ENCODE measurements around the gene EVPL. TPM values are rescaled to one million over a fixed set of nuclear protein-coding genes. Genes with fewer than 3 reads are reported as not detected.

Gene EVPL
- total and polyA plus RNA-seq, 2 of the 13 experiments (the other 11 are each of a cell fraction or from before 2014, with no cell fraction given), result 2.1 to 8.2 TPM

DNA sequence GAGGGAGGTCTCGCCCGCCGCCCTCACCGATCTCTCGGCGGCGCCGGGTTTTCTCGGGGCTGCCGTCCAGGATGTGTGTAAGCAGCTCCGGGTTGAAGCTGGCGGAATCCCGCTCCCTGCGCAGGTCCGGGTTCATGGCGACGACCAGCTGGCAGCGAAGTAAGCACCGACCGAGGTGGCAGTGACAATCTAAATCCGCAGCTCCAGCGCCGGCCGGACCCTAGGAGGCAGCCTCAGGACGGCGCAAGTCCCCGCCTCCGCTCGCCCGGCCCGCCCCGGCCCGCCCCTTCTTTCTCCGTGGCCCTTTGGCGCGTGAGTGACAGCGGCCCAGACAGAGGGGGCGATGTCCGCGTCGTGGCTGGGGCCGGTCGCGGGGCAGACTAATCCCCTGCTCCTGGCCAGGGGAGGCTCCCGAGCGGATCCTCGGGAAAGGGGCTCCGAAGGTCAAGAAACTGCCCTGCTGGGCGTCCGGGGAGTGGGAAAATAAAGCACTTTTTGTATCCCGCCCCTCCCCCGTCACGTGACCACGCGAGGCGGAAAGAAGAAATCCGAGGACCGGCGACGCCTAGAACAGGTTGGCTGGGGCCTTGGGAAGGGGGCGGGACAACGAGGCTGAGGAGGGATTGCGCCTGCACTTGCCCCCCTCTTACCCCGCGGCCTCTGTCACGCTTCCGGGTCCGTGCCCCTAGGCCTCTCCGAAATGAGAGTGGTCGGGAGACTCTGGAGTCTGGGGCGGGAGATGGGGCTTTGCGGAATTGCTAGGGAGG is 48.0 kb downstream of the EVPL start, which contains the start of the genes ACOX1 and TEN1 (continued):
- 0 out of 2 replicates have a peak, but pooled peaks have one; percentile 26 for TF ChIP-seq DNMT3B (CRISPR knock-in tag; conservative IDR thresholded peaks at IDR 0.05)
- TF ChIP-seq PRPF4 (IDR thresholded peaks at IDR 0.05; ENCODE audit: low read depth, low read length, poor library complexity, severe bottlenecking), result no peak
- TF ChIP-seq, protein P1, sequence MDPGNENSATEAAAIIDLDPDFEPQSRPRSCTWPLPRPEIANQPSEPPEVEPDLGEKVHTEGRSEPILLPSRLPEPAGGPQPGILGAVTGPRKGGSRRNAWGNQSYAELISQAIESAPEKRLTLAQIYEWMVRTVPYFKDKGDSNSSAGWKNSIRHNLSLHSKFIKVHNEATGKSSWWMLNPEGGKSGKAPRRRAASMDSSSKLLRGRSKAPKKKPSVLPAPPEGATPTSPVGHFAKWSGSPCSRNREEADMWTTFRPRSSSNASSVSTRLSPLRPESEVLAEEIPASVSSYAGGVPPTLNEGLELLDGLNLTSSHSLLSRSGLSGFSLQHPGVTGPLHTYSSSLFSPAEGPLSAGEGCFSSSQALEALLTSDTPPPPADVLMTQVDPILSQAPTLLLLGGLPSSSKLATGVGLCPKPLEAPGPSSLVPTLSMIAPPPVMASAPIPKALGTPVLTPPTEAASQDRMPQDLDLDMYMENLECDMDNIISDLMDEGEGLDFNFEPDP (CRISPR knock-in tag; conservative IDR thresholded peaks at IDR 0.05), result no peak
- peak; percentile 70; the same call in 1 of the 2 replicates for TF ChIP-seq SSRP1 (CRISPR knock-in tag; IDR thresholded peaks at IDR 0.05)
- TF ChIP-seq LCORL (IDR thresholded peaks at IDR 0.05), result 0 out of 2 replicates have a peak, but pooled peaks have one; percentile 41
- TF ChIP-seq LCORL (CRISPR knock-in tag; IDR thresholded peaks at IDR 0.05), result peak; percentile 89
- TF ChIP-seq ZNF224 (CRISPR knock-in tag; IDR thresholded peaks at IDR 0.05), result peak; percentile 47; the same call in 1 of the 2 replicates
- TF ChIP-seq GABPB1 (CRISPR knock-in tag; IDR thresholded peaks at IDR 0.05), result peak; percentile 90
- TF ChIP-seq, protein P2, sequence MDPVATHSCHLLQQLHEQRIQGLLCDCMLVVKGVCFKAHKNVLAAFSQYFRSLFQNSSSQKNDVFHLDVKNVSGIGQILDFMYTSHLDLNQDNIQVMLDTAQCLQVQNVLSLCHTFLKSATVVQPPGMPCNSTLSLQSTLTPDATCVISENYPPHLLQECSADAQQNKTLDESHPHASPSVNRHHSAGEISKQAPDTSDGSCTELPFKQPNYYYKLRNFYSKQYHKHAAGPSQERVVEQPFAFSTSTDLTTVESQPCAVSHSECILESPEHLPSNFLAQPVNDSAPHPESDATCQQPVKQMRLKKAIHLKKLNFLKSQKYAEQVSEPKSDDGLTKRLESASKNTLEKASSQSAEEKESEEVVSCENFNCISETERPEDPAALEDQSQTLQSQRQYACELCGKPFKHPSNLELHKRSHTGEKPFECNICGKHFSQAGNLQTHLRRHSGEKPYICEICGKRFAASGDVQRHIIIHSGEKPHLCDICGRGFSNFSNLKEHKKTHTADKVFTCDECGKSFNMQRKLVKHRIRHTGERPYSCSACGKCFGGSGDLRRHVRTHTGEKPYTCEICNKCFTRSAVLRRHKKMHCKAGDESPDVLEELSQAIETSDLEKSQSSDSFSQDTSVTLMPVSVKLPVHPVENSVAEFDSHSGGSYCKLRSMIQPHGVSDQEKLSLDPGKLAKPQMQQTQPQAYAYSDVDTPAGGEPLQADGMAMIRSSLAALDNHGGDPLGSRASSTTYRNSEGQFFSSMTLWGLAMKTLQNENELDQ (CRISPR knock-in tag; IDR thresholded peaks at IDR 0.05; ENCODE audit: borderline replicate concordance), result no peak
- peak; percentile 98 for TF ChIP-seq HDAC1 (CRISPR knock-in tag; IDR thresholded peaks at IDR 0.05)
- TF ChIP-seq CEBPB (IDR thresholded peaks at IDR 0.05; ENCODE audit: borderline replicate concordance, low read depth, low read length), result no peak
- TF ChIP-seq, protein P3, sequence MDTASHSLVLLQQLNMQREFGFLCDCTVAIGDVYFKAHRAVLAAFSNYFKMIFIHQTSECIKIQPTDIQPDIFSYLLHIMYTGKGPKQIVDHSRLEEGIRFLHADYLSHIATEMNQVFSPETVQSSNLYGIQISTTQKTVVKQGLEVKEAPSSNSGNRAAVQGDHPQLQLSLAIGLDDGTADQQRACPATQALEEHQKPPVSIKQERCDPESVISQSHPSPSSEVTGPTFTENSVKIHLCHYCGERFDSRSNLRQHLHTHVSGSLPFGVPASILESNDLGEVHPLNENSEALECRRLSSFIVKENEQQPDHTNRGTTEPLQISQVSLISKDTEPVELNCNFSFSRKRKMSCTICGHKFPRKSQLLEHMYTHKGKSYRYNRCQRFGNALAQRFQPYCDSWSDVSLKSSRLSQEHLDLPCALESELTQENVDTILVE (CRISPR knock-in tag; IDR thresholded peaks at IDR 0.05), result peak; percentile 88; the same call in 1 of the 2 replicates
- no peak; the same call in none of the 2 replicates for TF ChIP-seq KLF9 (CRISPR knock-in tag; IDR thresholded peaks at IDR 0.05; ENCODE audit: low read depth)
- peak; percentile 91; the same call in 1 of the 2 replicates for TF ChIP-seq ZNF350 (CRISPR knock-in tag; IDR thresholded peaks at IDR 0.05; ENCODE audit: borderline replicate concordance, low read depth)
- TF ChIP-seq, protein P4, sequence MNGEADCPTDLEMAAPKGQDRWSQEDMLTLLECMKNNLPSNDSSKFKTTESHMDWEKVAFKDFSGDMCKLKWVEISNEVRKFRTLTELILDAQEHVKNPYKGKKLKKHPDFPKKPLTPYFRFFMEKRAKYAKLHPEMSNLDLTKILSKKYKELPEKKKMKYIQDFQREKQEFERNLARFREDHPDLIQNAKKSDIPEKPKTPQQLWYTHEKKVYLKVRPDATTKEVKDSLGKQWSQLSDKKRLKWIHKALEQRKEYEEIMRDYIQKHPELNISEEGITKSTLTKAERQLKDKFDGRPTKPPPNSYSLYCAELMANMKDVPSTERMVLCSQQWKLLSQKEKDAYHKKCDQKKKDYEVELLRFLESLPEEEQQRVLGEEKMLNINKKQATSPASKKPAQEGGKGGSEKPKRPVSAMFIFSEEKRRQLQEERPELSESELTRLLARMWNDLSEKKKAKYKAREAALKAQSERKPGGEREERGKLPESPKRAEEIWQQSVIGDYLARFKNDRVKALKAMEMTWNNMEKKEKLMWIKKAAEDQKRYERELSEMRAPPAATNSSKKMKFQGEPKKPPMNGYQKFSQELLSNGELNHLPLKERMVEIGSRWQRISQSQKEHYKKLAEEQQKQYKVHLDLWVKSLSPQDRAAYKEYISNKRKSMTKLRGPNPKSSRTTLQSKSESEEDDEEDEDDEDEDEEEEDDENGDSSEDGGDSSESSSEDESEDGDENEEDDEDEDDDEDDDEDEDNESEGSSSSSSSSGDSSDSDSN (CRISPR knock-in tag; IDR thresholded peaks at IDR 0.05), result peak; percentile 88; the same call in 1 of the 2 replicates
- TF ChIP-seq TEAD3 (CRISPR knock-in tag; optimal IDR thresholded peaks at IDR 0.05; ENCODE audit: borderline replicate concordance), result peak; percentile 39
- no peak for TF ChIP-seq ZNF619 (CRISPR knock-in tag; IDR thresholded peaks at IDR 0.05)
- no peak; the same call in 1 of the 2 replicates for TF ChIP-seq ZNF253 (CRISPR knock-in tag; IDR thresholded peaks at IDR 0.05; ENCODE audit: borderline replicate concordance)
- TF ChIP-seq, protein P5, sequence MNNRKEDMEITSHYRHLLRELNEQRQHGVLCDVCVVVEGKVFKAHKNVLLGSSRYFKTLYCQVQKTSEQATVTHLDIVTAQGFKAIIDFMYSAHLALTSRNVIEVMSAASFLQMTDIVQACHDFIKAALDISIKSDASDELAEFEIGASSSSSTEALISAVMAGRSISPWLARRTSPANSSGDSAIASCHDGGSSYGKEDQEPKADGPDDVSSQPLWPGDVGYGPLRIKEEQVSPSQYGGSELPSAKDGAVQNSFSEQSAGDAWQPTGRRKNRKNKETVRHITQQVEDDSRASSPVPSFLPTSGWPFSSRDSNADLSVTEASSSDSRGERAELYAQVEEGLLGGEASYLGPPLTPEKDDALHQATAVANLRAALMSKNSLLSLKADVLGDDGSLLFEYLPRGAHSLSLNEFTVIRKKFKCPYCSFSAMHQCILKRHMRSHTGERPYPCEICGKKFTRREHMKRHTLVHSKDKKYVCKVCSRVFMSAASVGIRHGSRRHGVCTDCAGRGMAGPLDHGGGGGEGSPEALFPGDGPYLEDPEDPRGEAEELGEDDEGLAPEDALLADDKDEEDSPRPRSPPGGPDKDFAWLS (CRISPR knock-in tag; IDR thresholded peaks at IDR 0.05; ENCODE audit: borderline replicate concordance), result peak; percentile 54; the same call in 1 of the 2 replicates
- peak; percentile 25; the same call in 1 of the 2 replicates for TF ChIP-seq CAMTA2 (CRISPR knock-in tag; IDR thresholded peaks at IDR 0.05; ENCODE audit: borderline replicate concordance)

Data from HepG2 (cell line).